ENCODE data around the gene KIF12.
"Not testable (repeated sequence)": the region's sequence is repeated elsewhere in the genome, so short reads cannot be mapped to it uniquely, and the experiment has no call there.

KIF12 gene

GRCh38 chr9:114046875-114047274 is 52.2 kb downstream of the KIF12 start:
- no peak for DNase-seq (ENCODE audit: low read depth in 3 of 3)

- DNase-seq (ENCODE audit: low read depth in 3 of 3), result no peak
Measured at GRCh38 chr9:114046237-114046755, 52.8 kb downstream of the KIF12 start.

- not testable (repeated sequence) for DNase-seq (ENCODE audit: low read depth in 3 of 3)
Measured at GRCh38 chr9:114043660-114044059, 55.4 kb downstream of the KIF12 start.

Measured in stimulated activated CD4-positive, alpha-beta T cell treated with anti-CD3 and anti-CD28 coated beads, TNF-alpha, amount 100 ng/mL, for 48 hours (primary cell).